HuH-7 (cell line): ENCODE measurements around the gene SZT2.

Experiments
- DNase-seq: peaks from one replicate; pipeline ENCODE4 v3.0.0; 2011; ENCODE audit warnings: low spot score

Gene SZT2

DNA sequence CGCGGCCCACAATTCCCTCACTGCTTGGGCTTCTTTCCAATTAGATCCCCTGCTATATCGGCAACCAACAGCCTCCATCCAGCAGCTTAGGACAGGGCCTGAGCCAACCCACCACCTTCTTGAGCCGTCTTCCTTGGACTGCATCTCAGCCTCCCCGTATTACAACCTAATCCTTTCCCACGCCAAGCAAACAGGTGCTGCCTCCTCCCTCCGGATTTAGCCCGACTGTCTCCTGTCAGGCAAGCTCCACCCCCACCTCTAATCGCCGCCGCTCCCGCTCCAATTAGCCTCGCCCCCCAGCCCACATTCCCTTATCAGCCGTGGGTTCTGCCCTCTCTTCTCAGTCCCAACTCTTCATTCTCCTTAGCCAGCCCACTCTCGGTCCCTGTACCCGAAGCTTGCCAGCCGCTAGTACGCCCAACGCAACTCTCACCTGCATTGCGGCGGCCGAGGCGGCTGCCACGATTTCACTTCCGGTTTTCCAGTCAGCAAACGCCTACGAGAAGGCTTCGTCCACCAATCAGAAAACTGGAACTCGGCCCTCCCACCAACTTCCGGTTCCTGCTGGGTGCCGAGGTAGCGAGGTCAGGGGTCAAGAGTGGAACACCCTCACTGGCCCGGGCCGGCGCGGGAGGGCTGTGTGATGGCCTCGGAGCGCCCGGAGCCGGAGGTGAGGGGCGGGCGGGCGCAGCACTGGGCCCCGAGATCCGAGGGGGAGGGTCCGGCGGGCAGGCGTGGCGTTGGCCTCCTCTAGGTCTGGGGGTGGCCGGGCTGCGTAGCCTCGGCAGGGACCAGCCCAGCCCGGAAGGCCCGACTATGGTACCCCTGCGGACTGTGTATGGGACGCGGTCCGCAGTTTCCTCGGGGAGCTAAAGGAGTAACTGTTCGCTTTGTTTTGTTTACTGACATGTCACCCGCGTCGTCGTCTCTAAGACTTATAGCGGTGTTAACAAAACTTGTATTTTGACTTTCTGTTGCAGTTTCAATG lies at the start of gene SZT2, which contains the start of gene MED8:
Gene SZT2, plus strand, starts transcription at position 574 of the 988 bp plus-strand sequence. Its CDS starts 70 bp downstream, at position 644.
Gene MED8, minus strand, starts transcription at position 475 of the 988 bp plus-strand sequence. Its CDS starts 36 bp downstream, at position 439.
- peak; percentile 96 for DNase-seq

- DNase-seq, result peak; percentile 67
These were observed 49.1 kb upstream of the SZT2 start for GRCh38 chr1:43340559-43340958.

DNA sequence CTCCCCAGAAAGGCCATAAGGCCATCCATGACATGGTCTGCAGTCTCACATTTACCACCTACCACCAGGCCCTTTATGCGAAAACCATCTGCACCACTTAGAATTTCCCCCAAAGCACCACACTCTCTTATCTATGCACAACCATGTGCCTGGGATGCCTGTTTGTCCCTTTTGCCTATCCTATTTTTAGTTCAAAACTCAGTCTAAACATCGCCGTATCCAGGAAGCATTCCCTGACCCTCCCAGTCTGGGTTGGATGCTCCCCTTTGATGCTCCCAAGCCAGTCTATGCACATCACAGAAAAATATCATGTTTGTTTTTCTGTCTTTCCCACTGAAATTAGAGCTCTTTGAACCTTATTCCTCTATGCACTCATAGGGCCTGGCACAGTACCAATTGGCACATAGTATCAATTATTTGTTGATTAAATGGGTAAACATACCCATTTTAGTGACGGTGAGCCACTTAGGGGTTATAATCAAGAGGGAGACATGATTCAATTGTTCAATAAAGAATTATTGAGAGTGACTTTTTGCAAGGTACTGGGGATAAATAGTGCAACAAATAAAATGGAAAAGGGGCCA lies 45.3 kb upstream of the SZT2 start:
- no peak for DNase-seq

DNA sequence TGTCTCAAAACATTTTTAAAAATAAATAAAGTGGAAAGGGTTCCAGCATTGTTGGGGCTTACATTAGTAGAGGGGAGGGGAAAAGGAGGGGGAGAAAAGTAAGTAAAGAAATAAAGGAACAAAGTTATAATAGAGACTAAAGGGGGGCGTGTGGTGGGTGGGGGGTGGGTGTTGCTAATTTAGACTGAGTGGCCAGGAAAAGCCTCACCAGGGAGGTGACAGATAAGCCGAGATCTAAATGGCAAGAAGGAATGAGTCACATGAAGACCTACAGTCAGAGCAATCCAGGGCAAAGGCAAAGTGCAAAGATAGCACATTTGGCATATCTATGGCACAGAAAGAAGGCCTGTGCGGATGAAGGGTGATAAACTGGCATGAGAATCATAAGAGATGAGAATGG lies 44.6 kb upstream of the SZT2 start:
- no peak for DNase-seq

DNA sequence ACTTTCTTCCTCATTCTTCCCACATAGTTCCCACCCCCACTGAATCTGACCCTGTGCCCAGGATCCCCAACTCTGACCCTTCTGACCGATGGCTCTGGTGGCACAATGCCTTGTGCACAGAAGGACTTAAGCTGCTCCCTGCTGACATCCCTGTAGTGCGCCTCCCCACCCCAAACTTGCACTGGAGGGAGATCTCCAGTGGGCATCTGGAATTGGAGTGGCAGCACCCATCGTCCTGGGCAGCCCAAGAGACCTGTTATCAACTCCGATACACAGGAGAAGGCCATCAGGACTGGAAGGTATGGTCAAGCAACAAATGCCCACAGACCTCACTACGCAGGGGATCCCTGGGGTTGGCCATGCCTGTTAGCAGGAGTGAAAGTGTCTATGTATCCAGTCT lies 43.1 kb upstream of the SZT2 start:
- no peak for DNase-seq

DNA sequence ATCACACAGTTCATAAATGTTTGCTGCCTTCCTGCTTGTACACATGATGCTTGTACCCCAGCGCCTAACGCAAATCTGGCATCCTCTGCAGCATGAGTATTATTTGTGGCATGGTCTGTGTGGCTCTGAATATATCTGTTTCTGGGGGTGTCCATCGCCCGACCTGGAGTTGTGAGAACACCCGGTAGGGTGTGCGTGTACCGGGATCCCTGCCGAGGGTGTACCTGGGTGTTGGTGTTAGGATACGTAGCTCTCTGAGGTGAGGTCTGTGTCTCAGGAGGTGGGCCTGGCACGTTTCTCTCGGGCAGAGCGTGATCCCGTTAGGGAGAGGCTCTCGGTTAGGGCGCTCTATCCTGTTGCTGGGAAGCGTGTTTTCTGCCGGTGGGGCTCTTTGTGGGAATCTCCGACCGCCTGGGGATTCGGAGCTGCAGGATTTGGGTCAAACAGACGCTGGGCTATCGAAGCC lies 41.3 kb upstream of the SZT2 start:
- no peak for DNase-seq

DNA sequence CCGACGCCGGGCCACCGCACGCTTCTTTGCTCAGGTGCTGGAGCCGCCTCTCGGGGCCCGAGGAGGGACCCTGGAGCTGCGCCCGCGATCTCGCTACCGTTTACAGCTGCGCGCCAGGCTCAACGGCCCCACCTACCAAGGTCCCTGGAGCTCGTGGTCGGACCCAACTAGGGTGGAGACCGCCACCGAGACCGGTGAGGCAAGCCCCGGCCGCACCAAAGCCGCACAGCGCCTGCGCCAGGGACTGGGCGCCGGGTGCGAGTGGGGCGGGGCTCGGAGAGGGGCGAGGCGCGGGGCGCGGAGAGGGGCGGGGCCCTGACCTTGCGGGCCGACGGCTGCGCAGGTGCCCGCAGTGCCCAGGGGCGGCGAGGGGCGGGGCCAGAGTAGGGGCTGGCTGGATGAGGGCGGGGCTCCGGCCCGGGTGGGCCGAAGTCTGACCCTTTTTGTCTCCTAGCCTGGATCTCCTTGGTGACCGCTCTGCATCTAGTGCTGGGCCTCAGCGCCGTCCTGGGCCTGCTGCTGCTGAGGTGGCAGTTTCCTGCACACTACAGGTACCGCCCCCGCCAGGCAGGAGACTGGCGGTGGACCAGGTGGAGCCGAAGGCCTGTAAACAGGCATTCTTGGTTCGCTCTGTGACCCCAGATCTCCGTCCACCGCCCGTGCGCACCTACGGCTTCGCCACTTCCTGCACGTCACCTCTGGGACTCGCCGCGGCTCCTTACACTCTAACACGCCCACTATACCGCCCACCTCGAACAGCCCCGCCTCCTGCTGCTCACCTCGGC lies 40.7 kb upstream of the SZT2 start:
- DNase-seq, result peak; percentile 94

DNA sequence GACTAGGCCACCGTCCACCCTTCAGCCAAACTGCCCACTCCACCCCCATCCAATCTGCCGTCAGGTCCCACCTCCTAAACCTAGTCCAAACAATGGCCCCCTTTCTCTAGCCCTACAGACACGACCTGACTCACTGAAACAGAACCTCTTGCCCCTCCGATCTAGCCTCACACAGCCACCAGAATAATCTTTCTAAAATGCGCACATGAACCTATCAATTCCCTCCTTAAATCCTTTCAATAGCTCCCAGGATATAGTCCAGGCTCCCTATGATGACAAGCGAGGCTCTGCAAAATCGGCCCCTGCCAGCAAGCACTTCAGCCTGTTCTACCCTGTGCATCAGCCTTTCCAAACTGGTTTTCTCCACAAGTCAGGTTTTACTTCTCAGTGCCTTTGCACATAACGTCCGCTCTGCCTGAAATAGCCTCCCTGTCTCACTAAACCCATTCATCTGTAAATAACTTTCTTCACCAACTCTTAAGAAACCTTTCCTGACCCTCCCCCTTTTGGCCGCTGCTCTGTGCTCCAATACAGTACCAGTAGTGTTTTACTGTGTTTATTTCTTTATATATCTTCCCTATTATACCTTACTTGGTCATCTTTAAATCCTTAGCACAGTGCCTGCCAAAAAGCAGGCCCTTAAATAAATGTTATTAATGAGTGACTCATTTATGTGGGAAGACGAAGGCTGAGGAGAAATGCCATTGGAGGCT lies 39.9 kb upstream of the SZT2 start:
- DNase-seq, result no peak

DNA sequence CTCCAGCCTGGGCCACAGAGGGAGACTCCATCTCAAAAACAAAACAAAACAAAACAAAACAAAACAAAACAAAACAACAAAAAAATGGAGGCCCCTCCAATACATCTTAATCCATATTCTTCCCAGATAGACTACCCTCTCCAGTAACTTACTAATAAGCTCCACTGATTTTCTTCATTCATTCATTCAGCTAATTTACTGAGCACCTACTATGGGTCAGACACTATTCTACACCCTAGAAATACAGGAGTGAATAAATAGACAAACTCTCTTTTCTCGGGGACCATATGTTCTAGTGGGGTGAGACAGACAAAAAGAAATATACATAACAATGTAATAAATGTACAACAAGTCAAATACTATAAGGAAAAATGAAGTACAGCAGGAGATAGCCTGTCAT lies 38.7 kb upstream of the SZT2 start:
- DNase-seq, result no peak

GRCh38 chr1:43351421-43352350 lies 38.0 kb upstream of the SZT2 start:
- DNase-seq, result no peak

DNA sequence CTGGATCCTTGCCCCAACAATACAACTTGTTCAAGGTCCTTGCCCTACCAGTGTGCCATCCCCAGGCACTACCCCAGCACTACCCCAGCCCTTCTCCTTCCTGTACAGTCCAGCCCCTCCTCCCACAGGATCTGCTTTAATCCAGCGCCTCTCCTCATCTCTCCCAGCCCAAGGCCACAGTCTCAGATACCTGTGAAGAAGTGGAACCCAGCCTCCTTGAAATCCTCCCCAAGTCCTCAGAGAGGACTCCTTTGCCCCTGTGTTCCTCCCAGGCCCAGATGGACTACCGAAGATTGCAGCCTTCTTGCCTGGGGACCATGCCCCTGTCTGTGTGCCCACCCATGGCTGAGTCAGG lies 37.4 kb upstream of the SZT2 start:
- DNase-seq, result no peak

DNA sequence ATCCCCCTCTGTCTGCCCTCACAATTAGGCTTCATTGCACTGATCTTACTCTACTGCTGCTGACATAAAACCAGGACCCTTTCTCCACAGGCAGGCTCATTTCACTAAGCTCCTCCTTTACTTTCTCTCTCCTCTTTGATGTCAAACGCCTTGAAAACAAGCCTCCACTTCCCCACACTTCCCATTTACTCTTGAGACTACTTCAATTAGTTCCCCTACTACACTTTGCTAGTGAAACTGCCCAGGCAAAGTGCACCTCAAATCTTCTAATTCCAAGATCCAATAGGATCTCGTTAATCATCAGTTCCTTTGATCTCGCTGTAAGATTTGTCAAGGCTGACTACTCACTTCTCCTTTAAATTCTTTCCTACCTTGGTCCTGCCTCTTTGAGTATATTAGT lies 36.8 kb upstream of the SZT2 start:
- no peak for DNase-seq

- no peak for DNase-seq
These were observed 35.2 kb upstream of the SZT2 start for GRCh38 chr1:43354471-43354870.

DNA sequence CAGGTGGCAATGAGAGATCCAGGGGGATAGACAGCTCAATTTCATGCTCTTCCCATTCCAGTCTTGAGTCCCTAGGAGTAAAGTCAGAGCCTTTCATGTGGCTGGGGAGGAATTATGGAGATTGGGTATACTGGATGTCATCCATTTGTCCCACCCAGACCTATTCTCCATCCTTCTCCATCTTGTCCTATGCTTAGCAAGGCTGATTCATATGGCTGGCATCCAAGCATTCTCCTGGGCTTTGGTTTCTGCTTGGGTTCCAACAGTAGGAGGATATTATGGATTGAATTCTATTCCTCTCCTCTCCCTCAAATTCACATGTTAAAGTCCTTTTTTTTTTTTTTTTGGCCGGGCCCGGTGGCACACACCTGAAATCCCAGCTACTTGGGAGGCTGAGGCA lies 34.8 kb upstream of the SZT2 start:
- no peak for DNase-seq

- DNase-seq, result no peak
These were observed 32.4 kb upstream of the SZT2 start for GRCh38 chr1:43357251-43357650.

DNA sequence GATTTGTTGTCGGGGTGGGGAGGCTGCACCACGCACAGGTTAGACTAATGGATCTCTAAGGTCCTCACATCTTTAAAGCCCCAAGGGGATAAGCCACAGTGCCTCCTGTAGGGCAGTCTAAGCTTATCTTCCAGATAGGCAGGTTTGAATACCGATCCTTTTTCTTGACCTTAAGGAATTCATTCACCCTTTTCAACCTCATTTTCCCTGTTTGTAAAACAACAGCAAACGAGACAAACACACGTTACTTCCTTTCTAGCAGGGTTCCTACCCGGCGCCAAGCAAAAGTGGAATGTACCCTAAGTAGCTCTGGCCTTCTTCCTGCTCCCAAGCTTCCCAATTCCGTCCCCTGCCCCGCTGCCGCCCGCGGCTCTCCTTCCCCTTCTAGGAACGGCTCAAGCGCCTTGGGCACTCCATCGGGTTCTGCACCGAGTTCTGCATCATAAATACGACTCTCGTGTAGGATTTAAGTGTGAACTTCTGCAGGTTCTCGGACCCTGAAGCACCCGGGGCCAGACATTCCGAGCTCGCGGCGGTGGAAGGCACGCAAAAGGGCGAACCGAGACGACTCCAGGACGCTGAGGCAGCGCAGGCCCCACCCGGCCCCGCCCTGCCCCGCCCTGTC lies 31.5 kb upstream of the SZT2 start:
- DNase-seq, result no peak

- peak; percentile 93 for DNase-seq
These were observed 30.7 kb upstream of the SZT2 start, which contains the start of gene CDC20 for GRCh38 chr1:43358746-43359693. Gene CDC20 (plus strand): TSS chr1:43358981. CDS start chr1:43359216, 235 bp downstream.

GRCh38 chr1:43359696-43360095 lies 30.0 kb upstream of the SZT2 start:
- no peak for DNase-seq

DNA sequence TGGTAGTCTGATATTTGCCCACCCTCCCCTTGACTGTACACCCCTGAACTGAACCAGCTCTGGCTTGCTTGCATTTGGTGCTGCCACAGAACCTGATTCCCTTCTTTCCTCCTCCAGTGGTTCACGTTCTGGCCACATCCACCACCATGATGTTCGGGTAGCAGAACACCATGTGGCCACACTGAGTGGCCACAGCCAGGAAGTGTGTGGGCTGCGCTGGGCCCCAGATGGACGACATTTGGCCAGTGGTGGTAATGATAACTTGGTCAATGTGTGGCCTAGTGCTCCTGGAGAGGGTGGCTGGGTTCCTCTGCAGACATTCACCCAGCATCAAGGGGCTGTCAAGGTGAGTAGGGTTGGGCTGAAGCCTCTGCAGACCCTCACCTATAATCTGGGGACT lies 29.1 kb upstream of the SZT2 start:
- no peak for DNase-seq
